Liver (tissue), 9 donors: ENCODE data around the gene MYMK. TPM values are rescaled to one million over a fixed set of nuclear protein-coding genes. Genes with fewer than 3 reads are reported as not detected.

Experiments
- DNase-seq: peaks from one replicate; pipeline ENCODE4 v3.0.0-alpha.2; 2017; ENCODE audit warnings: low spot score
- H3K27ac ChIP-seq, 2 donors: one replicate each; pipeline ENCODE4 v1.7.0; 2013; ENCODE audit warnings: inconsistent platforms in 2 of 2, low read length in 2 of 2, control low read depth in 1 of 2, low read depth in 1 of 2, mild to moderate bottlenecking in 1 of 2
- H3K27me3 ChIP-seq, 4 donors: one replicate each; pipeline versions ENCODE4 v1.6.1 to v1.7.0; 2013; ENCODE audit warnings: low read length in 3 of 4, inconsistent platforms in 1 of 4, mild to moderate bottlenecking in 1 of 4, moderate library complexity in 1 of 4; ENCODE audit not compliant: control insufficient read depth in 4 of 4, insufficient read depth in 4 of 4
- H3K36me3 ChIP-seq, 4 donors: one replicate each; pipeline versions ENCODE4 v1.6.1 to v1.7.0; 2013; ENCODE audit warnings: low read length in 3 of 4, mild to moderate bottlenecking in 3 of 4, low read depth in 1 of 4, moderate library complexity in 1 of 4; ENCODE audit not compliant: control insufficient read depth in 4 of 4, insufficient read depth in 3 of 4
- H3K4me1 ChIP-seq, 4 donors: one replicate each; pipeline versions ENCODE4 v1.6.1 to v1.7.0; 2013; ENCODE audit warnings: low read length in 3 of 4, mild to moderate bottlenecking in 3 of 4, moderate library complexity in 1 of 4; ENCODE audit not compliant: control insufficient read depth in 4 of 4, insufficient read depth in 4 of 4
- H3K4me3 ChIP-seq, 3 donors: one replicate each; pipeline versions ENCODE4 v1.6.1 to v1.7.0; 2013; ENCODE audit warnings: low read length in 3 of 3, control low read depth in 1 of 3, low read depth in 1 of 3, mild to moderate bottlenecking in 1 of 3
- H3K9ac ChIP-seq, 2 donors: one replicate each; pipeline ENCODE4 v1.7.0; 2013; ENCODE audit warnings: low read length in 2 of 2, mild to moderate bottlenecking in 2 of 2, moderate library complexity in 2 of 2, control low read depth in 1 of 2, low read depth in 1 of 2
- H3K9me3 ChIP-seq, 4 donors: one replicate each; pipeline versions ENCODE4 v1.6.1 to v1.7.0; 2013; ENCODE audit warnings: low read length in 3 of 4; ENCODE audit not compliant: control insufficient read depth in 4 of 4
- EGR1 ChIP-seq, 2 donors: IDR thresholded peaks; 2 replicates each; pipeline ENCODE4 v1.6.1; 2016 to 2018; ENCODE audit warnings: antibody characterized with exemption in 2 of 2, low read depth in 2 of 2
- FOXA1 ChIP-seq: IDR thresholded peaks from 2 replicates; pipeline ENCODE4 v1.6.1; 2016; ENCODE audit warnings: antibody characterized with exemption
- FOXA2 ChIP-seq: IDR thresholded peaks from 2 replicates; pipeline ENCODE4 v1.6.1; 2016; ENCODE audit warnings: antibody characterized with exemption
- GABPA ChIP-seq, 2 donors: IDR thresholded peaks in 1 of 2; conservative IDR thresholded peaks in 1 of 2; 2 replicates each; pipeline ENCODE4 v1.6.1; 2016; ENCODE audit warnings: antibody characterized with exemption in 2 of 2, mild to moderate bottlenecking in 1 of 2, moderate library complexity in 1 of 2
- HNF4A ChIP-seq, 2 donors: conservative IDR thresholded peaks; 2 replicates each; pipeline ENCODE4 v1.6.1; 2016; ENCODE audit warnings: antibody characterized with exemption in 2 of 2, mild to moderate bottlenecking in 2 of 2
- HNF4G ChIP-seq: IDR thresholded peaks from 2 replicates; pipeline ENCODE4 v1.6.1; 2016; ENCODE audit warnings: antibody characterized with exemption
- JUND ChIP-seq, 2 donors: IDR thresholded peaks; 2 replicates each; pipeline ENCODE4 v1.6.1; 2016; ENCODE audit warnings: antibody characterized with exemption in 2 of 2
- NR2F2 ChIP-seq: IDR thresholded peaks from 2 replicates; pipeline ENCODE4 v1.6.1; 2016; ENCODE audit warnings: antibody characterized with exemption
- RAD21 ChIP-seq, 2 donors: IDR thresholded peaks; 2 replicates each; pipeline ENCODE4 v1.6.1; 2016; ENCODE audit warnings: antibody characterized with exemption in 2 of 2, mild to moderate bottlenecking in 2 of 2
- RXRA ChIP-seq, 2 donors: IDR thresholded peaks; 2 replicates each; pipeline ENCODE4 v1.6.1; 2017 to 2018; ENCODE audit warnings: antibody characterized with exemption in 2 of 2, mild to moderate bottlenecking in 1 of 2
- SP1 ChIP-seq: IDR thresholded peaks from 2 replicates; pipeline ENCODE4 v1.6.1; 2018; ENCODE audit warnings: antibody characterized with exemption, mild to moderate bottlenecking
- TAF1 ChIP-seq: conservative IDR thresholded peaks from 2 replicates; pipeline ENCODE4 v1.6.1; 2016; ENCODE audit warnings: antibody characterized with exemption, mild to moderate bottlenecking
- YY1 ChIP-seq: IDR thresholded peaks from 2 replicates; pipeline ENCODE4 v1.6.1; 2016; ENCODE audit warnings: antibody characterized with exemption, mild to moderate bottlenecking
- WGBS: extraction: QIAGEN DNeasy Blood & Tissue Kit; methylation state at CpG from one replicate; pipeline ENCODE4 v1.1.7; 2013; 5-methylcytosine and 5-hydroxymethylcytosine counted together
- polyA plus RNA-seq, 2 donors: library from polyadenylated mRNA; stranded (reverse) in 1 of 2; unstranded in 1 of 2; fragments of 200-250 nt in 1 of 2; fragments of >200 nt in 1 of 2; fragmentation: Nextera tagmentation in 1 of 2; extraction: Ambion mirVana in 1 of 2; gene quantifications; one replicate each; pipeline versions ENCODE4 v1.2.1 to v1.2.3, GENCODE V29; 2013 to 2015
- total RNA-seq, 2 donors: library from RNA; depleted of rRNA; stranded (reverse); fragments of >200 nt; gene quantifications; one replicate each; pipeline ENCODE4 v1.2.3, GENCODE V29; 2014
- TF ChIP-seq, protein P1 (sequence below): IDR thresholded peaks from 2 replicates; pipeline ENCODE4 v1.6.1; 2016; ENCODE audit warnings: antibody characterized with exemption
- TF ChIP-seq, protein P2 (sequence below): IDR thresholded peaks from 2 replicates; pipeline ENCODE4 v1.6.1; 2016; ENCODE audit warnings: antibody characterized with exemption
- TF ChIP-seq, protein P3 (sequence below): fragments of 150-350 bp; IDR thresholded peaks from 2 replicates; pipeline ENCODE4 v1.5.1; 2017; ENCODE audit warnings: improper control_type of control experiment, low read depth, low read length; ENCODE audit not compliant: missing input control
- TF ChIP-seq, protein P4 (sequence below): IDR thresholded peaks from 2 replicates; pipeline ENCODE4 v1.6.1; 2016; ENCODE audit warnings: antibody characterized with exemption
- TF ChIP-seq, protein P5 (sequence below): IDR thresholded peaks from 2 replicates; pipeline ENCODE4 v1.6.1; 2016; ENCODE audit warnings: antibody characterized with exemption, mild to moderate bottlenecking
- donor health status: healthy.
- donor health status: healthy.
- donor health status: healthy.
- donor health status: healthy.
- donor health status: healthy.

Gene MYMK
- total and polyA plus RNA-seq, 4 donors: not detected

DNA sequence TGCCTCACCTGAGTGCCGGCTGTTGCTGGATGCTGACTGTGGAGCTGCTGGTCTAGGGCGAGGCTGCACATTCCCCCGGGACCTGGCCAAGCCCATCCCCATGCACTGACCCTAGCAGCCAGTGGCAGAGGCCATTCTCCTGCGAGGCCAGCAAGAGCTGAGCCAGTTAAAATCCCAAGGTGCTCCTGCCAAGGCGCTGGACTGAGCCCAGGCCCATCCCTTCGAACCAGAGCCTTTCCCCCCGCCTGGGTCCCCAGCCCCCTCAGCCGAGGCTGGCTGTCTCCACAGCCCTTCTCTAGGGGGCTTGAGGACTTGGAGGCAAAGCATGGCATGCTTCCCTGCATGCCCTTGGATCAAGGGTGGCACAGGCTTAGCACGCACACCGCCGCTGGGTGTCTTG is 11.3 kb upstream of the MYMK start:
- no peak overlapping the region for H3K9ac ChIP-seq
- 88% methylated on average over 11 of the region's 11 CpGs for WGBS
- H3K27ac ChIP-seq: no peak overlapping the region
- no peaks in the 10 kb centered on the region for H3K27me3 ChIP-seq
- DNase-seq: no peak
- no peaks in the 10 kb centered on the region for H3K9me3 ChIP-seq
- peaks cover 0 to 6% (median 0%) of the 10 kb centered on the region in 4 donors for H3K36me3 ChIP-seq
- TF ChIP-seq, protein P1, sequence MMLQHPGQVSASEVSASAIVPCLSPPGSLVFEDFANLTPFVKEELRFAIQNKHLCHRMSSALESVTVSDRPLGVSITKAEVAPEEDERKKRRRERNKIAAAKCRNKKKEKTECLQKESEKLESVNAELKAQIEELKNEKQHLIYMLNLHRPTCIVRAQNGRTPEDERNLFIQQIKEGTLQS: no peak
- TF ChIP-seq HNF4A (conservative IDR thresholded peaks at IDR 0.05) (no peak), EGR1 (IDR thresholded peaks at IDR 0.05; ENCODE audit: low read depth in 2 of 2) (no peak), TAF1 (no peak), NR2F2 (no peak), GABPA (IDR thresholded peaks at IDR 0.05 in 1 of 2, conservative IDR thresholded peaks at IDR 0.05 in 1 of 2) (no peak), HNF4G (no peak), RAD21 (IDR thresholded peaks at IDR 0.05) (no peak), FOXA1 (no peak)
- TF ChIP-seq, protein P2, sequence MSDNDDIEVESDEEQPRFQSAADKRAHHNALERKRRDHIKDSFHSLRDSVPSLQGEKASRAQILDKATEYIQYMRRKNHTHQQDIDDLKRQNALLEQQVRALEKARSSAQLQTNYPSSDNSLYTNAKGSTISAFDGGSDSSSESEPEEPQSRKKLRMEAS: no peak
- TF ChIP-seq, protein P3, sequence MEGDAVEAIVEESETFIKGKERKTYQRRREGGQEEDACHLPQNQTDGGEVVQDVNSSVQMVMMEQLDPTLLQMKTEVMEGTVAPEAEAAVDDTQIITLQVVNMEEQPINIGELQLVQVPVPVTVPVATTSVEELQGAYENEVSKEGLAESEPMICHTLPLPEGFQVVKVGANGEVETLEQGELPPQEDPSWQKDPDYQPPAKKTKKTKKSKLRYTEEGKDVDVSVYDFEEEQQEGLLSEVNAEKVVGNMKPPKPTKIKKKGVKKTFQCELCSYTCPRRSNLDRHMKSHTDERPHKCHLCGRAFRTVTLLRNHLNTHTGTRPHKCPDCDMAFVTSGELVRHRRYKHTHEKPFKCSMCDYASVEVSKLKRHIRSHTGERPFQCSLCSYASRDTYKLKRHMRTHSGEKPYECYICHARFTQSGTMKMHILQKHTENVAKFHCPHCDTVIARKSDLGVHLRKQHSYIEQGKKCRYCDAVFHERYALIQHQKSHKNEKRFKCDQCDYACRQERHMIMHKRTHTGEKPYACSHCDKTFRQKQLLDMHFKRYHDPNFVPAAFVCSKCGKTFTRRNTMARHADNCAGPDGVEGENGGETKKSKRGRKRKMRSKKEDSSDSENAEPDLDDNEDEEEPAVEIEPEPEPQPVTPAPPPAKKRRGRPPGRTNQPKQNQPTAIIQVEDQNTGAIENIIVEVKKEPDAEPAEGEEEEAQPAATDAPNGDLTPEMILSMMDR: no peak
- H3K4me3 ChIP-seq: peak overlapping the region in 1 of 3 donors; percentile 53
- peaks cover 7 to 52% (median 20%) of the 10 kb centered on the region in 4 donors for H3K4me1 ChIP-seq

DNA sequence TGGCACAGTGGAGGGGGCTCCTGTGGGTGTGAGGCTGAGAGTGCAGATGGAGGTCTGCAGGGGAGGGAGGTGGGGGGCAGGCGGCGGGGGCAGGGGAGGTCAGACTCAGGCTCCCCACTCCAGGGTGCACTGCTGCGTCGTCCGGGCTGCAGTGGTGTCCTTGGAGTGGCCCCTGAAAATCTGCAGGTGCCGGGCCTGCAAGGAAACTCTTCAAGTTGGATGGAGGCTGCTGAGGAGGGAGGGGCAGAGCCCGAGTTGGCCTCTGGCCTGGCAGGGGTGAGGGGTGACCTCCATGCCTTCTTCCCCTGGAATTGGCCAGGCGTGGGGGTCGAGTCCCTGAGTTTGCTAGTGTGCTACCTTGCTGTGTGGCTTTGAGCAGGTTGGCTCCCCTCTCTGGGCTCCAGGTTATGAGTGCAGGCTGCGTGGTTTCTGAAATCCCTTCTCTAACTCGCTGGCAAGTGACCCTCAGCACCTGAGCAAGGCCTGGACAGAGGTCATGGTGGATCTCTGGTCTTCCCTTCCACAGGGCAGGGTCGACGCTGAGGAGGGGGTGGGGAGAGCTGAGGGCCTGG is 10.6 kb upstream of the MYMK start:
- no peak for DNase-seq
- 60% methylated on average over 13 of the region's 13 CpGs for WGBS
- H3K9ac ChIP-seq: no peak overlapping the region
- H3K27me3 ChIP-seq: no peaks in the 10 kb centered on the region
- H3K27ac ChIP-seq: peak overlapping the region in 1 of 2 donors; percentile 69
- peak overlapping the region in 2 of 3 donors; percentile 27 to 53 for H3K4me3 ChIP-seq
- H3K9me3 ChIP-seq: no peaks in the 10 kb centered on the region
- TF ChIP-seq JUND (IDR thresholded peaks at IDR 0.05): no peak
- TF ChIP-seq, protein P2: no peak
- TF ChIP-seq FOXA1: no peak
- TF ChIP-seq, protein P4, sequence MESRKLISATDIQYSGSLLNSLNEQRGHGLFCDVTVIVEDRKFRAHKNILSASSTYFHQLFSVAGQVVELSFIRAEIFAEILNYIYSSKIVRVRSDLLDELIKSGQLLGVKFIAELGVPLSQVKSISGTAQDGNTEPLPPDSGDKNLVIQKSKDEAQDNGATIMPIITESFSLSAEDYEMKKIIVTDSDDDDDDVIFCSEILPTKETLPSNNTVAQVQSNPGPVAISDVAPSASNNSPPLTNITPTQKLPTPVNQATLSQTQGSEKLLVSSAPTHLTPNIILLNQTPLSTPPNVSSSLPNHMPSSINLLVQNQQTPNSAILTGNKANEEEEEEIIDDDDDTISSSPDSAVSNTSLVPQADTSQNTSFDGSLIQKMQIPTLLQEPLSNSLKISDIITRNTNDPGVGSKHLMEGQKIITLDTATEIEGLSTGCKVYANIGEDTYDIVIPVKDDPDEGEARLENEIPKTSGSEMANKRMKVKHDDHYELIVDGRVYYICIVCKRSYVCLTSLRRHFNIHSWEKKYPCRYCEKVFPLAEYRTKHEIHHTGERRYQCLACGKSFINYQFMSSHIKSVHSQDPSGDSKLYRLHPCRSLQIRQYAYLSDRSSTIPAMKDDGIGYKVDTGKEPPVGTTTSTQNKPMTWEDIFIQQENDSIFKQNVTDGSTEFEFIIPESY: no peak
- TF ChIP-seq NR2F2: no peak
- no peak for TF ChIP-seq GABPA (IDR thresholded peaks at IDR 0.05 in 1 of 2, conservative IDR thresholded peaks at IDR 0.05 in 1 of 2)
- TF ChIP-seq RXRA (IDR thresholded peaks at IDR 0.05): no peak
- TF ChIP-seq, protein P3: no peak
- no peak for TF ChIP-seq TAF1
- no peak for TF ChIP-seq EGR1 (IDR thresholded peaks at IDR 0.05; ENCODE audit: low read depth in 2 of 2)
- no peak for TF ChIP-seq HNF4A (conservative IDR thresholded peaks at IDR 0.05)
- no peak for TF ChIP-seq RAD21 (IDR thresholded peaks at IDR 0.05)
- TF ChIP-seq, protein P5, sequence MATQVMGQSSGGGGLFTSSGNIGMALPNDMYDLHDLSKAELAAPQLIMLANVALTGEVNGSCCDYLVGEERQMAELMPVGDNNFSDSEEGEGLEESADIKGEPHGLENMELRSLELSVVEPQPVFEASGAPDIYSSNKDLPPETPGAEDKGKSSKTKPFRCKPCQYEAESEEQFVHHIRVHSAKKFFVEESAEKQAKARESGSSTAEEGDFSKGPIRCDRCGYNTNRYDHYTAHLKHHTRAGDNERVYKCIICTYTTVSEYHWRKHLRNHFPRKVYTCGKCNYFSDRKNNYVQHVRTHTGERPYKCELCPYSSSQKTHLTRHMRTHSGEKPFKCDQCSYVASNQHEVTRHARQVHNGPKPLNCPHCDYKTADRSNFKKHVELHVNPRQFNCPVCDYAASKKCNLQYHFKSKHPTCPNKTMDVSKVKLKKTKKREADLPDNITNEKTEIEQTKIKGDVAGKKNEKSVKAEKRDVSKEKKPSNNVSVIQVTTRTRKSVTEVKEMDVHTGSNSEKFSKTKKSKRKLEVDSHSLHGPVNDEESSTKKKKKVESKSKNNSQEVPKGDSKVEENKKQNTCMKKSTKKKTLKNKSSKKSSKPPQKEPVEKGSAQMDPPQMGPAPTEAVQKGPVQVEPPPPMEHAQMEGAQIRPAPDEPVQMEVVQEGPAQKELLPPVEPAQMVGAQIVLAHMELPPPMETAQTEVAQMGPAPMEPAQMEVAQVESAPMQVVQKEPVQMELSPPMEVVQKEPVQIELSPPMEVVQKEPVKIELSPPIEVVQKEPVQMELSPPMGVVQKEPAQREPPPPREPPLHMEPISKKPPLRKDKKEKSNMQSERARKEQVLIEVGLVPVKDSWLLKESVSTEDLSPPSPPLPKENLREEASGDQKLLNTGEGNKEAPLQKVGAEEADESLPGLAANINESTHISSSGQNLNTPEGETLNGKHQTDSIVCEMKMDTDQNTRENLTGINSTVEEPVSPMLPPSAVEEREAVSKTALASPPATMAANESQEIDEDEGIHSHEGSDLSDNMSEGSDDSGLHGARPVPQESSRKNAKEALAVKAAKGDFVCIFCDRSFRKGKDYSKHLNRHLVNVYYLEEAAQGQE: no peak
- TF ChIP-seq YY1: no peak
- TF ChIP-seq, protein P1: no peak
- TF ChIP-seq HNF4G: no peak
- TF ChIP-seq SP1: no peak
- no peak for TF ChIP-seq FOXA2
- peaks cover 7 to 52% (median 20%) of the 10 kb centered on the region in 4 donors for H3K4me1 ChIP-seq
- no peaks in the 10 kb centered on the region for H3K36me3 ChIP-seq
